ENCODE data around the gene THAP3. TPM values are rescaled to one million over a fixed set of nuclear protein-coding genes. Genes with fewer than 3 reads are reported as not detected.

The THAP3 gene
- total and polyA plus RNA-seq, 9 of the 15 experiments (the other 6 are each of a cell fraction or from before 2014, with no cell fraction given), result 1.9 to 31.2 (median 18.2) TPM

GRCh38 chr1:6603238-6603914, 21.3 kb upstream of the THAP3 start (continued):
- TF ChIP-seq ZFX (CRISPR knock-in tag; IDR thresholded peaks at IDR 0.05) (peak; percentile 66; the same call in 1 of the 2 replicates), FIP1L1 (IDR thresholded peaks at IDR 0.05; ENCODE audit: low read depth, low read length, poor library complexity, severe bottlenecking) (no peak), RUNX1 (IDR thresholded peaks at IDR 0.05; ENCODE audit: low read depth) (no peak; the same call in 1 of the 2 replicates), ZNF644 (tag; IDR thresholded peaks at IDR 0.05; ENCODE audit: low read depth) (0 out of 2 replicates have a peak, but pooled peaks have one; percentile 70), SP1 (CRISPR knock-in tag; IDR thresholded peaks at IDR 0.05) (0 out of 2 replicates have a peak, but pooled peaks have one; percentile 50), GABPB1 (CRISPR knock-in tag; IDR thresholded peaks at IDR 0.05) (0 out of 2 replicates have a peak, but pooled peaks have one; percentile 4), TFAM (CRISPR knock-in tag; conservative IDR thresholded peaks at IDR 0.05) (no peak), ZNF584 (CRISPR knock-in tag; IDR thresholded peaks at IDR 0.05; ENCODE audit: low read depth) (no peak; the same call in 1 of the 2 replicates), NRF1 (conservative IDR thresholded peaks at IDR 0.05 in 1 of 2, IDR thresholded peaks at IDR 0.05 in 1 of 2) (no peak; a peak in 2 of 4 replicates), POLR2A (conservative IDR thresholded peaks at IDR 0.05) (peak; percentile 83), MCM7 (IDR thresholded peaks at IDR 0.05) (no peak), GTF2E2 (tag; IDR thresholded peaks at IDR 0.05) (peak; percentile 81), KDM1A (IDR thresholded peaks at IDR 0.05) (no peak)
- TF ChIP-seq, protein P1, sequence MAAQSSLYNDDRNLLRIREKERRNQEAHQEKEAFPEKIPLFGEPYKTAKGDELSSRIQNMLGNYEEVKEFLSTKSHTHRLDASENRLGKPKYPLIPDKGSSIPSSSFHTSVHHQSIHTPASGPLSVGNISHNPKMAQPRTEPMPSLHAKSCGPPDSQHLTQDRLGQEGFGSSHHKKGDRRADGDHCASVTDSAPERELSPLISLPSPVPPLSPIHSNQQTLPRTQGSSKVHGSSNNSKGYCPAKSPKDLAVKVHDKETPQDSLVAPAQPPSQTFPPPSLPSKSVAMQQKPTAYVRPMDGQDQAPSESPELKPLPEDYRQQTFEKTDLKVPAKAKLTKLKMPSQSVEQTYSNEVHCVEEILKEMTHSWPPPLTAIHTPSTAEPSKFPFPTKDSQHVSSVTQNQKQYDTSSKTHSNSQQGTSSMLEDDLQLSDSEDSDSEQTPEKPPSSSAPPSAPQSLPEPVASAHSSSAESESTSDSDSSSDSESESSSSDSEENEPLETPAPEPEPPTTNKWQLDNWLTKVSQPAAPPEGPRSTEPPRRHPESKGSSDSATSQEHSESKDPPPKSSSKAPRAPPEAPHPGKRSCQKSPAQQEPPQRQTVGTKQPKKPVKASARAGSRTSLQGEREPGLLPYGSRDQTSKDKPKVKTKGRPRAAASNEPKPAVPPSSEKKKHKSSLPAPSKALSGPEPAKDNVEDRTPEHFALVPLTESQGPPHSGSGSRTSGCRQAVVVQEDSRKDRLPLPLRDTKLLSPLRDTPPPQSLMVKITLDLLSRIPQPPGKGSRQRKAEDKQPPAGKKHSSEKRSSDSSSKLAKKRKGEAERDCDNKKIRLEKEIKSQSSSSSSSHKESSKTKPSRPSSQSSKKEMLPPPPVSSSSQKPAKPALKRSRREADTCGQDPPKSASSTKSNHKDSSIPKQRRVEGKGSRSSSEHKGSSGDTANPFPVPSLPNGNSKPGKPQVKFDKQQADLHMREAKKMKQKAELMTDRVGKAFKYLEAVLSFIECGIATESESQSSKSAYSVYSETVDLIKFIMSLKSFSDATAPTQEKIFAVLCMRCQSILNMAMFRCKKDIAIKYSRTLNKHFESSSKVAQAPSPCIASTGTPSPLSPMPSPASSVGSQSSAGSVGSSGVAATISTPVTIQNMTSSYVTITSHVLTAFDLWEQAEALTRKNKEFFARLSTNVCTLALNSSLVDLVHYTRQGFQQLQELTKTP (IDR thresholded peaks at IDR 0.05; ENCODE audit: low read depth in 1 of 2, partially characterized antibody in 2 of 2), result peak in 1 of 2 experiments; percentile 42
- TF ChIP-seq, protein P2, sequence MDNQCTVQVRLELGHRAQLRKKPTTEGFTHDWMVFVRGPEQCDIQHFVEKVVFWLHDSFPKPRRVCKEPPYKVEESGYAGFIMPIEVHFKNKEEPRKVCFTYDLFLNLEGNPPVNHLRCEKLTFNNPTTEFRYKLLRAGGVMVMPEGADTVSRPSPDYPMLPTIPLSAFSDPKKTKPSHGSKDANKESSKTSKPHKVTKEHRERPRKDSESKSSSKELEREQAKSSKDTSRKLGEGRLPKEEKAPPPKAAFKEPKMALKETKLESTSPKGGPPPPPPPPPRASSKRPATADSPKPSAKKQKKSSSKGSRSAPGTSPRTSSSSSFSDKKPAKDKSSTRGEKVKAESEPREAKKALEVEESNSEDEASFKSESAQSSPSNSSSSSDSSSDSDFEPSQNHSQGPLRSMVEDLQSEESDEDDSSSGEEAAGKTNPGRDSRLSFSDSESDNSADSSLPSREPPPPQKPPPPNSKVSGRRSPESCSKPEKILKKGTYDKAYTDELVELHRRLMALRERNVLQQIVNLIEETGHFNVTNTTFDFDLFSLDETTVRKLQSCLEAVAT (IDR thresholded peaks at IDR 0.05), result peak in 1 of 2 experiments; percentile 37; a peak in 1 of 4 replicates
- TF ChIP-seq, protein P3, sequence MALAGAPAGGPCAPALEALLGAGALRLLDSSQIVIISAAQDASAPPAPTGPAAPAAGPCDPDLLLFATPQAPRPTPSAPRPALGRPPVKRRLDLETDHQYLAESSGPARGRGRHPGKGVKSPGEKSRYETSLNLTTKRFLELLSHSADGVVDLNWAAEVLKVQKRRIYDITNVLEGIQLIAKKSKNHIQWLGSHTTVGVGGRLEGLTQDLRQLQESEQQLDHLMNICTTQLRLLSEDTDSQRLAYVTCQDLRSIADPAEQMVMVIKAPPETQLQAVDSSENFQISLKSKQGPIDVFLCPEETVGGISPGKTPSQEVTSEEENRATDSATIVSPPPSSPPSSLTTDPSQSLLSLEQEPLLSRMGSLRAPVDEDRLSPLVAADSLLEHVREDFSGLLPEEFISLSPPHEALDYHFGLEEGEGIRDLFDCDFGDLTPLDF (CRISPR knock-in tag; IDR thresholded peaks at IDR 0.05), result no peak
- TF ChIP-seq, protein P4, sequence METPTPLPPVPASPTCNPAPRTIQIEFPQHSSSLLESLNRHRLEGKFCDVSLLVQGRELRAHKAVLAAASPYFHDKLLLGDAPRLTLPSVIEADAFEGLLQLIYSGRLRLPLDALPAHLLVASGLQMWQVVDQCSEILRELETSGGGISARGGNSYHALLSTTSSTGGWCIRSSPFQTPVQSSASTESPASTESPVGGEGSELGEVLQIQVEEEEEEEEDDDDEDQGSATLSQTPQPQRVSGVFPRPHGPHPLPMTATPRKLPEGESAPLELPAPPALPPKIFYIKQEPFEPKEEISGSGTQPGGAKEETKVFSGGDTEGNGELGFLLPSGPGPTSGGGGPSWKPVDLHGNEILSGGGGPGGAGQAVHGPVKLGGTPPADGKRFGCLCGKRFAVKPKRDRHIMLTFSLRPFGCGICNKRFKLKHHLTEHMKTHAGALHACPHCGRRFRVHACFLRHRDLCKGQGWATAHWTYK (CRISPR knock-in tag; IDR thresholded peaks at IDR 0.05), result peak; percentile 13; the same call in 1 of the 2 replicates
- TF ChIP-seq, protein P5, sequence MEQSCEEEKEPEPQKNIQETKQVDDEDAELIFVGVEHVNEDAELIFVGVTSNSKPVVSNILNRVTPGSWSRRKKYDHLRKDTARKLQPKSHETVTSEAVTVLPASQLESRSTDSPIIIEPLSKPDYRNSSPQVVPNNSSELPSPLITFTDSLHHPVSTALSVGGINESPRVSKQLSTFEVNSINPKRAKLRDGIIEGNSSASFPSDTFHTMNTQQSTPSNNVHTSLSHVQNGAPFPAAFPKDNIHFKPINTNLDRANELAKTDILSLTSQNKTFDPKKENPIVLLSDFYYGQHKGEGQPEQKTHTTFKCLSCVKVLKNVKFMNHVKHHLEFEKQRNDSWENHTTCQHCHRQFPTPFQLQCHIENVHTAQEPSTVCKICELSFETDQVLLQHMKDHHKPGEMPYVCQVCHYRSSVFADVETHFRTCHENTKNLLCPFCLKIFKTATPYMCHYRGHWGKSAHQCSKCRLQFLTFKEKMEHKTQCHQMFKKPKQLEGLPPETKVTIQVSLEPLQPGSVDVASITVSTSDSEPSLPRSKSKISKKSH (CRISPR knock-in tag; IDR thresholded peaks at IDR 0.05), result no peak

Data from K562 (cell line).